GM23248 (cell line): Measurements from ENCODE around the gene ST7. TPM values are rescaled to one million over a fixed set of nuclear protein-coding genes. Genes with fewer than 3 reads are reported as not detected.
A peak's percentile ranks its signal among the peaks of the same experiment; 100 is the strongest.

Experiments
- DNase-seq: peaks from one replicate; pipeline ENCODE4 v3.0.0-alpha.2; 2015
- H2AFZ ChIP-seq: fragments of 200-600 bp; sonication (generic); 2 replicates; pipeline ENCODE4 v1.6.1; 2016; ENCODE audit warnings: antibody characterized with exemption
- H3F3A ChIP-seq: fragments of 200-600 bp; sonication (generic); 2 replicates; pipeline ENCODE4 v1.6.1; 2016; ENCODE audit warnings: mild to moderate bottlenecking, antibody characterized with exemption, mixed run types; ENCODE audit not compliant: insufficient read depth
- H3K27ac ChIP-seq: fragments of 200-600 bp; sonication (generic); 2 replicates; pipeline ENCODE4 v1.5.1; 2016; ENCODE audit warnings: mild to moderate bottlenecking
- H3K27me3 ChIP-seq: fragments of 200-600 bp; sonication (generic); replicated peaks from 2 replicates; pipeline ENCODE4 v1.6.1; 2016; ENCODE audit warnings: mild to moderate bottlenecking; ENCODE audit not compliant: insufficient read depth
- H3K36me3 ChIP-seq: fragments of 200-600 bp; sonication (generic); 2 replicates; pipeline ENCODE4 v1.6.1; 2016; ENCODE audit warnings: low read depth, mild to moderate bottlenecking
- H3K4me1 ChIP-seq: fragments of 200-600 bp; sonication (generic); 2 replicates; pipeline ENCODE4 v1.6.1; 2016; ENCODE audit warnings: mild to moderate bottlenecking; ENCODE audit not compliant: insufficient read depth
- H3K4me2 ChIP-seq: fragments of 200-600 bp; sonication (generic); one replicate; pipeline ENCODE4 v1.6.1; 2016; ENCODE audit warnings: mild to moderate bottlenecking; ENCODE audit not compliant: unreplicated experiment
- H3K4me3 ChIP-seq: fragments of 200-600 bp; sonication (generic); 2 replicates; pipeline ENCODE4 v1.5.1; 2016; ENCODE audit warnings: mild to moderate bottlenecking
- H3K79me2 ChIP-seq: fragments of 200-600 bp; sonication (generic); 2 replicates; pipeline ENCODE4 v1.6.1; 2016; ENCODE audit warnings: mild to moderate bottlenecking; ENCODE audit not compliant: insufficient read depth
- H3K9ac ChIP-seq: fragments of 200-600 bp; sonication (generic); 2 replicates; pipeline ENCODE4 v1.6.1; 2016; ENCODE audit warnings: mild to moderate bottlenecking
- H3K9me2 ChIP-seq: fragments of 200-600 bp; sonication (generic); 2 replicates; pipeline ENCODE4 v1.6.1; 2016; ENCODE audit warnings: mixed run types, mild to moderate bottlenecking, moderate library complexity; ENCODE audit not compliant: insufficient read depth
- H3K9me3 ChIP-seq: fragments of 200-600 bp; sonication (generic); one replicate; pipeline ENCODE4 v1.6.1; 2017; ENCODE audit warnings: low read depth
- H4K20me1 ChIP-seq: fragments of 200-600 bp; sonication (generic); 2 replicates; pipeline ENCODE4 v1.6.0; 2016; ENCODE audit not compliant: insufficient read depth
- EZH2 ChIP-seq: fragments of 200-600 bp; sonication (generic); IDR thresholded peaks from 2 replicates; pipeline ENCODE4 v1.6.1; 2018; ENCODE audit warnings: antibody characterized with exemption, mild to moderate bottlenecking; ENCODE audit not compliant: insufficient read depth, poor library complexity, severe bottlenecking
- EZH2phosphoT487 ChIP-seq: fragments of 200-600 bp; sonication (generic); IDR thresholded peaks from 2 replicates; pipeline ENCODE4 v1.6.1; 2018; ENCODE audit warnings: antibody characterized with exemption, moderate library complexity, mild to moderate bottlenecking, low read depth; ENCODE audit not compliant: insufficient read depth
- WGBS, 2 experiments: methylation state at CpG; one replicate each; pipeline ENCODE4 v1.1.6; 2015 to 2017; ENCODE audit warnings: low lambda C conversion rate in 2 of 2, low coverage in 1 of 2; ENCODE audit errors: missing lambda C conversion rate in 2 of 2; 5-methylcytosine and 5-hydroxymethylcytosine counted together
- in situ Hi-C: fragments of 300-500 bp; cut with MboI; formaldehyde crosslinking; loops from 2 replicates; pipeline ENCODE4 v1.15.0; 2020
- polyA plus RNA-seq: library from polyadenylated mRNA; unstranded; fragments of >200 nt; fragmentation: Nextera tagmentation; extraction: Ambion mirVana; gene quantifications from 2 replicates; pipeline ENCODE4 v1.2.1, GENCODE V29; 2016
- total RNA-seq: library from RNA; depleted of rRNA; stranded (reverse); fragments of >200 nt; shearing (Covaris generic); gene quantifications from 2 replicates; pipeline ENCODE4 v1.2.3, GENCODE V29; 2014

ST7 gene
- total and polyA plus RNA-seq, 2 experiments from 2014 or later: 17.8 to 21.9 TPM

DNA sequence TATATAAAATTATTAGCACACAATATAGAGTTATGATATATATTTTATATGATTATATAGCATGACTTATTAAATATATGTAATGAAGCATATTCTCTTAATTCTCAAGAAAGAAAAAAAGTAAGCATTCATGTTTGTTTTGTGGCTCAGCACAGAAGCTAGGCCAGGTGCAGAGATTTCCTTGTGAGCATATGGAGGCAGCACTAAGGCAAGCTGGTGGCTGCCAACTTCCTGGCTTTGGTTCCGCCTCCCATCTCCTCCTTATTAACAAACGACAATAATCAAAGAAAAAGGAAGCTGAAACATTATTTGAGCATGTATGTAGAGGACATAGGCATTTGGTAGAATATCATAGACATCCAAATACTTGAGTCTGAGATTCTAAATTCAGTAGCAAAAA, 130.3 kb downstream of the ST7 start:
- no peak overlapping the region for H3K4me3 ChIP-seq
- no peak overlapping the region for H3K27ac ChIP-seq
- no peaks in the 10 kb centered on the region for H3K9me2 ChIP-seq
- H3K79me2 ChIP-seq: peaks cover 46% of the 10 kb centered on the region
- H4K20me1 ChIP-seq: no peaks in the 10 kb centered on the region
- H3K9me3 ChIP-seq: no peaks in the 10 kb centered on the region
- no peaks in the 10 kb centered on the region for H3K36me3 ChIP-seq
- in situ Hi-C loops: no loop called here
- H3F3A ChIP-seq: no peaks in the 10 kb centered on the region
- 49 to 58% methylated on average over 2 of the region's 2 CpGs for WGBS, 2 experiments
- H3K4me1 ChIP-seq: 0 out of 2 replicates have a peak, but pooled peaks cover 6% of the 10 kb centered on the region
- DNase-seq: no peak
- H2AFZ ChIP-seq: no peak overlapping the region
- TF ChIP-seq EZH2phosphoT487 (no peak), EZH2 (no peak)
- no peak overlapping the region for H3K4me2 ChIP-seq
- H3K9ac ChIP-seq: no peak overlapping the region
- no peaks in the 10 kb centered on the region for H3K27me3 ChIP-seq

GRCh38 chr7:117084286-117084685, 131.0 kb downstream of the ST7 start:
- H3K79me2 ChIP-seq: peaks cover 39% of the 10 kb centered on the region; the same call in 1 of the 2 replicates
- H3F3A ChIP-seq: no peaks in the 10 kb centered on the region
- H3K9me3 ChIP-seq: no peaks in the 10 kb centered on the region
- in situ Hi-C loops: no loop called here
- no peaks in the 10 kb centered on the region for H4K20me1 ChIP-seq
- no peak overlapping the region for H3K27ac ChIP-seq
- no peak overlapping the region for H3K4me2 ChIP-seq
- H3K9me2 ChIP-seq: no peaks in the 10 kb centered on the region
- H3K36me3 ChIP-seq: no peaks in the 10 kb centered on the region
- no peak for DNase-seq
- 97 to 100% methylated on average over 1 of the region's 1 CpG for WGBS, 2 experiments
- H3K9ac ChIP-seq: no peak overlapping the region
- H2AFZ ChIP-seq: no peak overlapping the region
- no peak overlapping the region for H3K4me3 ChIP-seq
- no peaks in the 10 kb centered on the region for H3K27me3 ChIP-seq
- TF ChIP-seq EZH2 (no peak), EZH2phosphoT487 (no peak)
- 0 out of 2 replicates have a peak, but pooled peaks cover 6% of the 10 kb centered on the region for H3K4me1 ChIP-seq

- Histone ChIP-seq H3K4me3 (no peak overlapping the region), H4K20me1 (no peaks in the 10 kb centered on the region), H3K9ac (no peak overlapping the region), H3K27ac (no peak overlapping the region; the same call in 1 of the 2 replicates), H2AFZ (no peak overlapping the region), H3K9me3 (no peaks in the 10 kb centered on the region), H3K27me3 (no peaks in the 10 kb centered on the region), H3K4me2 (no peak overlapping the region), H3K79me2 (peaks cover 41% of the 10 kb centered on the region), H3K4me1 (0 out of 2 replicates have a peak, but pooled peaks cover 6% of the 10 kb centered on the region), H3F3A (no peaks in the 10 kb centered on the region), H3K9me2 (no peaks in the 10 kb centered on the region), H3K36me3 (no peaks in the 10 kb centered on the region)
- WGBS, 2 experiments: 31 to 46% methylated on average over 3 of the region's 3 CpGs
- in situ Hi-C loops: no loop called here
- TF ChIP-seq EZH2 (no peak), EZH2phosphoT487 (no peak)
- peak; percentile 50 for DNase-seq
These were observed 132.0 kb downstream of the ST7 start for GRCh38 chr7:117085275-117085674.

GRCh38 chr7:117085769-117086463, 132.6 kb downstream of the ST7 start:
- no peak overlapping the region for H3K4me3 ChIP-seq
- H3K4me1 ChIP-seq: 0 out of 2 replicates have a peak, but pooled peaks cover 6% of the 10 kb centered on the region
- no peaks in the 10 kb centered on the region for H3K9me3 ChIP-seq
- no peak overlapping the region for H3K9ac ChIP-seq
- WGBS, 2 experiments: 61 to 62% methylated on average over 3 of the region's 3 CpGs
- H3K27me3 ChIP-seq: no peaks in the 10 kb centered on the region
- H3K9me2 ChIP-seq: no peaks in the 10 kb centered on the region
- TF ChIP-seq EZH2phosphoT487 (no peak), EZH2 (no peak)
- peaks cover 46% of the 10 kb centered on the region for H3K79me2 ChIP-seq
- no peak overlapping the region; the same call in 1 of the 2 replicates for H3K27ac ChIP-seq
- no peaks in the 10 kb centered on the region for H3K36me3 ChIP-seq
- H3F3A ChIP-seq: no peaks in the 10 kb centered on the region
- no peaks in the 10 kb centered on the region for H4K20me1 ChIP-seq
- in situ Hi-C loops: no loop called here
- H3K4me2 ChIP-seq: no peak overlapping the region
- peak; percentile 73 for DNase-seq
- no peak overlapping the region for H2AFZ ChIP-seq
